ENCODE results near the gene MEGF10. TPM values are rescaled to one million over a fixed set of nuclear protein-coding genes. Genes with fewer than 3 reads are reported as not detected.

MEGF10 gene
- total RNA-seq, 3 donors from 2014 or later = 0.70 to 4.9 (median 0.81) TPM

- intact Hi-C loops (cut with DNase I, micrococcal nuclease) = no loop called here
- no peak for TF ChIP-seq CTCF (IDR thresholded peaks at IDR 0.05)
- ATAC-seq = no peak
- no peaks in the 10 kb centered on the region for H3K36me3 ChIP-seq (ENCODE audit: low read depth)
- H3K4me3 ChIP-seq = no peak overlapping the region
- no peaks in the 10 kb centered on the region for H3K9me3 ChIP-seq
- H3K4me1 ChIP-seq (ENCODE audit: low read depth) = no peaks in the 10 kb centered on the region
- DNase-seq = no peak
These were observed 54.3 kb downstream of the MEGF10 start for GRCh38 chr5:127344931-127345330.

GRCh38 chr5:127351418-127351817 is 60.8 kb downstream of the MEGF10 start:
- TF ChIP-seq CTCF (IDR thresholded peaks at IDR 0.05) = no peak
- ATAC-seq (no peak), DNase-seq (no peak)
- Histone ChIP-seq H3K4me1 (ENCODE audit: low read depth) (peaks cover 3% of the 10 kb centered on the region), H3K9me3 (no peaks in the 10 kb centered on the region), H3K4me3 (no peak overlapping the region), H3K36me3 (ENCODE audit: low read depth) (no peaks in the 10 kb centered on the region)
- intact Hi-C loops (cut with DNase I, micrococcal nuclease) = no loop called here

- Histone ChIP-seq H3K9me3 (no peaks in the 10 kb centered on the region), H3K36me3 (ENCODE audit: low read depth) (no peaks in the 10 kb centered on the region), H3K4me3 (no peak overlapping the region), H3K4me1 (ENCODE audit: low read depth) (peaks cover 3% of the 10 kb centered on the region)
- no peak for DNase-seq
- no peak for ATAC-seq
- TF ChIP-seq CTCF (IDR thresholded peaks at IDR 0.05) = no peak
- intact Hi-C loops (cut with DNase I, micrococcal nuclease) = no loop called here
These were observed 61.5 kb downstream of the MEGF10 start for GRCh38 chr5:127352068-127352467.

- H3K36me3 ChIP-seq (ENCODE audit: low read depth) = no peaks in the 10 kb centered on the region
- ATAC-seq (no peak), DNase-seq (no peak)
- no peak overlapping the region for H3K4me3 ChIP-seq
- no peaks in the 10 kb centered on the region for H3K9me3 ChIP-seq
- no peak for TF ChIP-seq CTCF (IDR thresholded peaks at IDR 0.05)
- H3K4me1 ChIP-seq (ENCODE audit: low read depth) = peaks cover 3% of the 10 kb centered on the region
- intact Hi-C loops (cut with DNase I, micrococcal nuclease) = no loop called here
These were observed 62.7 kb downstream of the MEGF10 start for GRCh38 chr5:127353327-127353726.

- H3K36me3 ChIP-seq (ENCODE audit: low read depth) = no peaks in the 10 kb centered on the region
- intact Hi-C loops (cut with DNase I, micrococcal nuclease) = no loop called here
These were observed 63.2 kb downstream of the MEGF10 start for GRCh38 chr5:127353796-127354195.

More at GRCh38 chr5:127353796-127354195, 63.2 kb downstream of the MEGF10 start:
- peak; percentile 91 for ATAC-seq
- Histone ChIP-seq H3K4me1 (ENCODE audit: low read depth) (peaks cover 3% of the 10 kb centered on the region), H3K4me3 (no peak overlapping the region), H3K9me3 (no peaks in the 10 kb centered on the region)
- no peak for TF ChIP-seq CTCF (IDR thresholded peaks at IDR 0.05)
- peak in 2 of 3 donors; percentile 28 to 33 for DNase-seq

Data from mucosa of descending colon (tissue), 3 donors.